LoVo (cell line): ENCODE measurements around the gene RELCH.
"Not testable (repeated sequence)": the region's sequence is repeated elsewhere in the genome, so short reads cannot be mapped to it uniquely, and the experiment has no call there.

Experiments
- DNase-seq: peaks from one replicate; pipeline ENCODE4 v3.0.0-alpha.2; 2016; ENCODE audit warnings: low spot score

Gene RELCH

GRCh38 chr18:62186774-62187542 lies at the start of gene RELCH, which contains the start of gene PIGN:
Gene RELCH, plus strand, starts transcription at chr18:62187255. Its CDS starts 251 bp downstream, at chr18:62187506.
Gene PIGN, minus strand, starts transcription at chr18:62187056. Its CDS starts 25,703 bp downstream, at chr18:62161353.
- peak; percentile 98 for DNase-seq

DNA sequence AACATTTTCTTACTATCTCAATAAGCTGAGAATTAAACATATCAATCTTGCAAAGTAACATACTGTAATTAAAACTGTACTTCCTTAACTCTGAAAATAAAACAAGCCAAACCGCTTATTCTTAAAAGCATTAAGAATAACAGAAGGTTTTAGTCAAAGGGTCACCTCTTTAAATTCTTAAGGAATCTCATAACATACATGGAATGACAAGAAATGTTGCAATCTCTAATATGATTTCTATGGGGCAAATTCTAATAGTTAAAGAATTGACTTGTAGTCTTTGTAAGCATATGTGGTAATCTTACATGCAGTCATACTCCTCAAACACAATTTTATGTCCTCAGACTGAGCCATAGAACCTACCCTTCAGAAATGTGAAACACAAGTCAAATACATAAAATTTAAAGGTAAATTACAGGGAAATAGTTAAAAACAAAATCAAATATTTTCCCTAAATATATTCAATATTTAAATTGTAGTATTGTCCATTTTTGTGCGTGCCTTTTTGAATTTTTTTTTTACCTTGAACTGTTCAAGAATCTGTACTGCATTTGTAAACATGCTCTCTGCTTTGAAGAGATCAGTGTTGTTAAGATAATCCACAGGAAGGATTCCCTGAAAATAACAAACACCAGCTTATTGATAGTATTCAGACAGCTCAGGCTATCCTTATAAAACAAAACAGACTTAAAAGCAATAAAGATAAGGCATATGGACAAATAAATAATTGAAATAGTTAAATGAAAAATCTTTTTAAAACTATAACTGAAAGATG lies 48.4 kb upstream of the RELCH start:
- no peak for DNase-seq

- DNase-seq = no peak
These were observed 46.8 kb upstream of the RELCH start for GRCh38 chr18:62140259-62140658.

GRCh38 chr18:62144338-62144737 lies 42.7 kb upstream of the RELCH start:
- no peak for DNase-seq

- DNase-seq = no peak
These were observed 35.8 kb upstream of the RELCH start for GRCh38 chr18:62151068-62151771.

DNA sequence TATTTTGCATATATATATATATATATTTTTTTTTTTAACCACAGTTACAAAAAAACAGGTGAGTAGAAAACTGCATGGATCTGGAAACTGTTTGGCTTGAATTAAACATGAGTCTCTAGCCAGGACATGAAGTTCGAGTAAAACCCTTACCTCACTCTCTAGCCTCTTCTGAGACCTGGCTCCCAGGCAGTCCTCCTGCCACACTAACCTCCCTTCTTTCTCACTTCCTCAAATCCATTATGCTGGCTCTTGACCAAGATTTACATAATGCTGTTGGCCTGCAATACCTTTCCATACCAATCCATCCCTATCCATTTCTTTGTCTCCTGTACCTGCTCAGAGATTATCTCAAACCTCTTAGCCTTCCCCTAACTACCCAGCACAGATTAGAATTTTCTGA lies 34.2 kb upstream of the RELCH start:
- no peak for DNase-seq

DNA sequence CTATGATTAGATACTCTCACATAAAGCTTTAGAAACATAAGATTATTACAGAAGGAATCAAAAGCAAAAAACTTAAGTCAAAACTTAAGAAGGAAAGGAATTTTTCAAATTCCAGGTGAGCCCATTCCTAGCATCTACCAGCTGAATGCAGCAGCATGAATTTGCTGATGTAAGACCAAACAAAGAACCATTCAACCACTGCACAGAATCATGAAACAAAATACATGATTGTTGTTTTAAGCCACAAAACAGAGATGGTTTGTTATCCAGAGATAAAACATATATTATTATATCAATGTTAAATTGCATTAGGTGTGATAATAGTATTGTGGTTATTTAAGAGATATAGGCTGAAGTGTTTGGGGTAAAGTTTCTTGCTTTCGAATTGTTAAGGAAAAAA lies 29.2 kb upstream of the RELCH start:
- no peak for DNase-seq

- no peak for DNase-seq
These were observed 22.7 kb upstream of the RELCH start for GRCh38 chr18:62164310-62164709.

DNA sequence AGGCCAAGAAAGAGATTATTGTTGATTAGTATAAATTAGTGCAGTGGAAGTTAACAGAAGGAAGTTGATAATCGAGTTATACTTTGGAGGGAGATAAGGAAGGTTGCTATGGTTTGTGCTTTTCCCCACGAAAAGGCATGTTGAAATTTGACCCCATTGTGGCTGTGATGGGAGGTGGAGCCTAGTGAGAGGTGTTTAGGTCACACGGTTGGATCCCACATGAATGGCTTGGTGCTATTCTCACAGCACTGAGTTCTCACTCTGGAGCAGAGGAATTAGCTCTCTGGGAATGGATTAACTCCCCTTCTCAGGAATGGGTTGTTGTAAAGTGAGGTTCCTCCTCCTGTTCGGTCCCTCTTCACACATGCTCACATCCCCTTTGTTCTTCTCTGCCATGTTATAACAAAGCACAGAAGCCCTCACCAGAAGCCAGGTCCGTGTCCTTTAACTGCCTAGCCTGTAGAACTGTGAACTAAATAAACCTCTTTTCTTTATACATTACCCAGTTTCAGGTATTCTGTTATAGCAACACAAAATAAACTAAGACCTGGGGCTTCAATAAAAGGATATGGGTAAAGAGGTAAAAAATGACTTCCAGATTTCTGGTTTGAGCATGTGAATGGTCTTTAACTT lies 22.1 kb upstream of the RELCH start:
- no peak for DNase-seq

- no peak for DNase-seq
These were observed 21.5 kb upstream of the RELCH start for GRCh38 chr18:62165583-62165982.

GRCh38 chr18:62166524-62166923 lies 20.5 kb upstream of the RELCH start:
- DNase-seq = not testable (repeated sequence)

- no peak for DNase-seq
These were observed 16.2 kb upstream of the RELCH start for GRCh38 chr18:62170857-62171256.

- no peak for DNase-seq
These were observed 14.8 kb upstream of the RELCH start for GRCh38 chr18:62172298-62172697.

- no peak for DNase-seq
These were observed 11.5 kb upstream of the RELCH start for GRCh38 chr18:62175521-62175920.

- DNase-seq = no peak
These were observed 9.8 kb upstream of the RELCH start for GRCh38 chr18:62177271-62177670.

DNA sequence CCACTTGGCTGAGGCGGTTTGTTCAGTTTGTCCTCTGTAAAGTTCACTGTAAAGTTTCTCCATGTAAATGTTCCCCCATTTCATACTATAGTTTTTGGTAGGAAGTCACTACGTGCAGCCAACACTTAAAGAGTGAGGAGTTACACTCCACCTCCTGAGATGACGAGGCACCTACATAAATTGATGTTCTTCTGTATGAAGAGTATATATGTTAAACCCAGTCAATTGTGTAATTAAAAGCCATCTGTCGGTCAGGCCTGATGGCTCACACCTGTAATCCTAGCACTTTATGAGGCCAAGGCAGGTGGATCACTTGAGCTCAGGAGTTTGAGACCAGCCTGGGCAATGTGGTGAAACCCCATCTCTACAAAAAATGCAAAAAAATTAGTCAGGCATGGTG lies 7.8 kb upstream of the RELCH start:
- DNase-seq = no peak

DNA sequence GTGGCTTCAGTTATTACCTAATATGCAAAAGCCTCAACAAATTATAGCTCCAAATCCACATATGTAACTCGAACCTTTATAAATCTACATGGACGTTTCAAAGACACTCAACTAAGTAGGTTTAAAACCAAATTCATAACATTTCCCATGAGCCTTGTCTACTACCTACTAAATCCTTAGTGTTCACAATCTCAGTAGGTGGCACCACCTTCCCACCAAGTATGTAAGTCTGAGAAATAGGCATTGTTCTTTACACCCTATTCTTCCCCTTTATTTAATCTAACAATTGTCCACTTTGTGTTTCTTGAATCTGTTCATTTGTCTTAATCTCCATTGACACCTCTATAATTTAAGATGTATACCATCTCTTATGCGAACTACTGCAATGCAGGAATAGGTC lies 4.8 kb upstream of the RELCH start:
- no peak for DNase-seq

DNA sequence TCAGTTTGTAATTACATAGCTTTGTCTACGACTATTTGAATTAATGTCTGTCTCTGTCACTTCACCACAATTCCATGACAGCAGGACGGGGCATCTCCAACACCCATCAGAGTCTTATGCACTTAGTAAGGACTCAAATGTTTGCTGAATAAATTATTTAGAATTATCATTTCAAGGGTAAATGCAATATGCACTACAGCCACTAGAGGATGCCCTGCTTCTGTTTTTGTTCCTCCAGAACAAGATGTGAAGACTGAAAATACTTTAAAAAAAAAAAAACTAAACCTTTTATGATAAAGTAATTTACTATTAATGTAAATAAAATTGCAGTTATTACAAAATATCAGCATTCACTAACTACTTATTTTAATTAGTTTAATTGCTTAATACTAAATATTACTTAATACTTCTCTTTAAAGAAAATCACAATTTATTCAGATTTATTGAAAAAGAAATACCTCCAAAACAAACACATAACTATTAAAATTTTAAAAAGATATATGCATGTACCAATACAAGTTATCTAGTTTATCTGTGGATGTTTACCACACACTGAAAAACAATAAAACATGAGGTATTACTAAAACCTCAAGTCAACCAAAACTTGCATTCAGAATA lies 3.4 kb upstream of the RELCH start:
- DNase-seq = peak; percentile 63

DNA sequence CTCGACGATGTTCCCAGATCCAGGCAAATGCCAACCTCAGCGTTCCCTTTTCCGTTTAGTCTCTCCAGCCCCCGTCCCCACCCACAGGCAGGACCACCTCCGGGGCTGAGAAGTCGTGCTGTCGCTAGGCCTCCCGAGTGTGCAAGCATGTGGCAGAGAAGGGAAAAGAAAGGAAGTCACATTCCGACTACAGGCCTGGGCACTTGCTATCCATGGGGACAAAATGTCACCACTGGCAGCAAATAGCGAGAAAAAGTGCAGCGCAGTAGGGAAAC lies 619 bp upstream of the RELCH start:
- no peak for DNase-seq

DNA sequence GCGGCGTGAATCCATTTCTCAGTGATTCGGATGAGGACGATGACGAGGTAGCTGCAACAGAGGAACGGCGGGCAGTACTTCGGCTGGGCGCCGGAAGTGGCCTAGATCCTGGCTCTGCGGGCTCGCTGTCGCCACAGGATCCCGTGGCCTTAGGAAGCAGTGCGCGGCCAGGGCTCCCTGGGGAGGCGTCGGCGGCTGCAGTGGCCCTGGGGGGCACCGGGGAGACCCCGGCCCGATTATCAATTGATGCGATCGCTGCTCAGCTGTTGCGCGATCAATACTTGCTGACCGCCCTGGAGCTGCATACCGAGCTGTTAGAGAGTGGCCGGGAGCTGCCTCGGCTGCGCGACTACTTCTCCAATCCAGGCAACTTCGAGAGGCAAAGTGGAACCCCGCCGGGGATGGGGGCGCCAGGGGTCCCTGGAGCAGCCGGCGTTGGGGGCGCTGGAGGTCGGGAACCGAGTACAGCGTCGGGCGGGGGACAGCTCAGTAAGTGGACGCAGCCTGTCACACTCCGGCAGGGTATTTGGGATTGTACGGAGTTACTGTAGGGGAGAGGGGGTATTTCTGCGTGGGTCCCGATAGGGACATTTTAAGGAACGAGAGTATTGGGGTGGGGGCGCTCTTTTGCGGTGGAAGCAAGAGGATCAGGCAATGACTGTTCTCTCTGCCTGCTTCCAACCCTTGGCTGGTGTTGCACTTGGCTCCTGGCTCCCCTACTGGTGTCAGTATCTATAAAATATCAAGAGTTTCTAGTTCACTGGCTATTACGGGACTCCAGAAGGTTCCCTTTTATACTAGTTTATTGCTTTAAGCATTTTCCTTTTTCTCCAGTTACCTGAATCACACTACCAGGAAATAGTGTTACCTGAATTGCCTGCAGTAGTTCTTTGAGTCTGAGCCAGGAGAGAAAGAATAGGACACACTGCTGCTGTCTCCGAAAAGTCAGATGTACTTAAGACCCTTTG lies 772 bp downstream of the RELCH start:
- peak; percentile 26 for DNase-seq

GRCh38 chr18:62189208-62189607 lies 2.2 kb downstream of the RELCH start:
- DNase-seq = no peak
